Smooth muscle cell (in vitro differentiated cells): ENCODE measurements around the gene USP25. TPM values are rescaled to one million over a fixed set of nuclear protein-coding genes. Genes with fewer than 3 reads are reported as not detected.

Experiments
- DNase-seq: peaks from one replicate; lab custom pipeline; 2025; ENCODE audit not compliant: unreplicated experiment; lab: John Stamatoyannopoulos, UW
- H2AFZ ChIP-seq: fragments of 200-600 bp; sonication (generic); 2 replicates; pipeline ENCODE4 v1.6.0; 2016; ENCODE audit warnings: antibody characterized with exemption, low read depth, mild to moderate bottlenecking
- H3F3A ChIP-seq: fragments of 200-600 bp; sonication (generic); 2 replicates; pipeline ENCODE4 v1.6.0; 2017; ENCODE audit warnings: antibody characterized with exemption, low read depth
- H3K27ac ChIP-seq: fragments of 200-600 bp; sonication (generic); 2 replicates; pipeline ENCODE4 v1.5.1; 2016; ENCODE audit warnings: low read depth, mild to moderate bottlenecking
- H3K27me3 ChIP-seq: fragments of 200-600 bp; sonication (generic); 2 replicates; pipeline ENCODE4 v1.6.1; 2016; ENCODE audit warnings: low read depth, mild to moderate bottlenecking
- H3K36me3 ChIP-seq: fragments of 200-600 bp; sonication (generic); 2 replicates; pipeline ENCODE4 v1.5.1; 2016; ENCODE audit warnings: low read depth
- H3K4me1 ChIP-seq: fragments of 200-600 bp; sonication (generic); 2 replicates; pipeline ENCODE4 v1.5.1; 2016; ENCODE audit warnings: low read depth
- H3K4me2 ChIP-seq: fragments of 200-600 bp; sonication (generic); 2 replicates; pipeline ENCODE4 v1.6.0; 2016; ENCODE audit warnings: mild to moderate bottlenecking
- H3K4me3 ChIP-seq: fragments of 200-600 bp; sonication (generic); 2 replicates; pipeline ENCODE4 v1.5.1; 2016; ENCODE audit warnings: mild to moderate bottlenecking
- H3K79me2 ChIP-seq: fragments of 200-600 bp; sonication (generic); 2 replicates; pipeline ENCODE4 v1.6.0; 2016; ENCODE audit warnings: low read depth, mild to moderate bottlenecking
- H3K9ac ChIP-seq: fragments of 200-600 bp; sonication (generic); 2 replicates; pipeline ENCODE4 v1.6.0; 2016; ENCODE audit warnings: low read depth
- H3K9me3 ChIP-seq: fragments of 200-600 bp; sonication (generic); replicated peaks from 2 replicates; pipeline ENCODE4 v1.5.1; 2016; ENCODE audit warnings: low read depth
- H4K20me1 ChIP-seq: fragments of 200-600 bp; sonication (generic); 2 replicates; pipeline ENCODE4 v1.6.0; 2016; ENCODE audit warnings: low read depth
- CTCF ChIP-seq: fragments of 200-600 bp; sonication (generic); IDR thresholded peaks from 2 replicates; pipeline ENCODE4 v1.5.1; 2017; ENCODE audit warnings: borderline replicate concordance, mild to moderate bottlenecking, antibody characterized with exemption; ENCODE audit not compliant: insufficient read depth, poor library complexity, severe bottlenecking
- WGBS: methylation state at CpG from one replicate; pipeline ENCODE4 v1.1.7; 2016; ENCODE audit warnings: low lambda C conversion rate; 5-methylcytosine and 5-hydroxymethylcytosine counted together
- polyA plus RNA-seq: library from polyadenylated mRNA; unstranded; fragments of >200 nt; fragmentation: Nextera tagmentation; extraction: Ambion mirVana; gene quantifications from 2 replicates; pipeline ENCODE4 v1.2.1, GENCODE V29; 2016
- total RNA-seq: library from RNA; depleted of rRNA; stranded (reverse); fragments of >200 nt; gene quantifications from 2 replicates; pipeline ENCODE4 v1.2.3, GENCODE V29; 2014

The USP25 gene
- total and polyA plus RNA-seq, 2 experiments from 2014 or later = 12.0 to 30.7 TPM

- H3K9ac ChIP-seq = no peak overlapping the region
- H3K36me3 ChIP-seq = no peaks in the 10 kb centered on the region
- peaks cover 6% of the 10 kb centered on the region for H4K20me1 ChIP-seq
- H3F3A ChIP-seq = no peaks in the 10 kb centered on the region
- H3K27ac ChIP-seq = no peak overlapping the region
- 69% methylated on average over 4 of the region's 4 CpGs for WGBS
- no peak overlapping the region for H3K4me2 ChIP-seq
- H2AFZ ChIP-seq = no peak overlapping the region
- TF ChIP-seq CTCF = no peak
- peaks cover 8% of the 10 kb centered on the region for H3K79me2 ChIP-seq
- no peak overlapping the region for H3K4me3 ChIP-seq
- H3K9me3 ChIP-seq = no peaks in the 10 kb centered on the region
- H3K27me3 ChIP-seq = no peaks in the 10 kb centered on the region
- H3K4me1 ChIP-seq = no peaks in the 10 kb centered on the region
- DNase-seq = no peak
Measured at GRCh38 chr21:15788847-15789523, 59.2 kb downstream of the USP25 start.

GRCh38 chr21:15793109-15793508 is 63.3 kb downstream of the USP25 start:
- Histone ChIP-seq H3K27me3 (no peaks in the 10 kb centered on the region), H3K9ac (no peak overlapping the region), H3K4me3 (no peak overlapping the region), H3K36me3 (no peaks in the 10 kb centered on the region), H3K4me1 (no peaks in the 10 kb centered on the region), H4K20me1 (peaks cover 11% of the 10 kb centered on the region), H2AFZ (no peak overlapping the region), H3K27ac (no peak overlapping the region), H3K9me3 (no peaks in the 10 kb centered on the region), H3K79me2 (peaks cover 6% of the 10 kb centered on the region), H3F3A (no peaks in the 10 kb centered on the region), H3K4me2 (no peak overlapping the region)
- no peak for DNase-seq
- no peak for TF ChIP-seq CTCF

GRCh38 chr21:15793550-15794235 is 63.9 kb downstream of the USP25 start:
- WGBS = 86% methylated on average over 1 of the region's 1 CpG
- no peak for TF ChIP-seq CTCF
- no peak overlapping the region for H3K27ac ChIP-seq
- no peaks in the 10 kb centered on the region for H3F3A ChIP-seq
- DNase-seq = no peak
- H3K79me2 ChIP-seq = no peaks in the 10 kb centered on the region
- no peak overlapping the region for H3K4me3 ChIP-seq
- no peaks in the 10 kb centered on the region for H3K4me1 ChIP-seq
- no peaks in the 10 kb centered on the region for H3K9me3 ChIP-seq
- H4K20me1 ChIP-seq = peaks cover 11% of the 10 kb centered on the region
- H2AFZ ChIP-seq = no peak overlapping the region
- H3K9ac ChIP-seq = no peak overlapping the region
- no peaks in the 10 kb centered on the region for H3K27me3 ChIP-seq
- no peaks in the 10 kb centered on the region for H3K36me3 ChIP-seq
- no peak overlapping the region for H3K4me2 ChIP-seq
